B cell (primary cell): ENCODE measurements around the gene GNB3.

Experiments used
- CTCF ChIP-seq: fragments of 200-600 bp; IDR thresholded peaks from one replicate; pipeline ENCODE4 v1.8.0; 2022; ENCODE audit warnings: antibody characterized with exemption, mild to moderate bottlenecking
- EZH2 ChIP-seq: IDR thresholded peaks from 2 replicates; pipeline ENCODE4 v1.6.1; 2012; ENCODE audit warnings: borderline replicate concordance, low read depth, mild to moderate bottlenecking, moderate library complexity, low read length; ENCODE audit not compliant: insufficient read depth, poor library complexity, severe bottlenecking

- TF ChIP-seq CTCF: no peak
- TF ChIP-seq EZH2: no peak
Measured at GRCh38 chr12:6873094-6874014, 32.6 kb downstream of the GNB3 start, which contains the start of gene SPSB2.
